ENCODE results near the gene KIF26A.

KIF26A gene

DNA sequence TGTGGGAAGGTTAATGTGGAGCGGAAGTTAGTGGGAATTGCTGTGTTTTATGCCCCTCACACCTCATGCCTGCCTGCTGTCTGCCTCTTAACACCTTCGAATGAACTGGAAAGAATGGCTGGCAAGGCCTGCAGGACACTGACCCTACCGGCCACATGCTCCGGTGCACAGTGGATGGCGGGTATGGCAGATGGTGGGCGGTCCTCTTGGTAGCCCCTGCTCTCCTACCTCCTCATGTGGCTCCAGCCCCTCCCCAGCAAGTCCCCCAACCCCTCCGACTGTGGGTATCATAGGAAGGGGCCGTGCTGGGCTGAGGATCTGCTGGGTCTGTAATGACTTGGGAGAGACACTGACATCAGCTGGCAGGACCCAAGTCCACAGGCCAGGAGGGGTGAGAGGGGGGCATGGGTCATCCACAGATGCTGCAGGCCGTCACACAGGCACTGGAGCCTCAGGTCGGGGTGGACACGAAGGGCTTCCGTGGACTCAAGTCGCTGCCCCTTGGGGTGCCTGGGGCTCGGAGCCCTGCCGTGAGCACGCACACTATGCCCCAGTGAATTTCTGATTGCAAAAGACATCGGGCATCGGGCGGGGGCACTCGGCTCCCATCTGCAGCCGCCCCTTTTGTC is 77.4 kb downstream of the KIF26A start:
- no peak for DNase-seq (ENCODE audit: extremely low read depth, insufficient read length)
- TF ChIP-seq, protein P1, sequence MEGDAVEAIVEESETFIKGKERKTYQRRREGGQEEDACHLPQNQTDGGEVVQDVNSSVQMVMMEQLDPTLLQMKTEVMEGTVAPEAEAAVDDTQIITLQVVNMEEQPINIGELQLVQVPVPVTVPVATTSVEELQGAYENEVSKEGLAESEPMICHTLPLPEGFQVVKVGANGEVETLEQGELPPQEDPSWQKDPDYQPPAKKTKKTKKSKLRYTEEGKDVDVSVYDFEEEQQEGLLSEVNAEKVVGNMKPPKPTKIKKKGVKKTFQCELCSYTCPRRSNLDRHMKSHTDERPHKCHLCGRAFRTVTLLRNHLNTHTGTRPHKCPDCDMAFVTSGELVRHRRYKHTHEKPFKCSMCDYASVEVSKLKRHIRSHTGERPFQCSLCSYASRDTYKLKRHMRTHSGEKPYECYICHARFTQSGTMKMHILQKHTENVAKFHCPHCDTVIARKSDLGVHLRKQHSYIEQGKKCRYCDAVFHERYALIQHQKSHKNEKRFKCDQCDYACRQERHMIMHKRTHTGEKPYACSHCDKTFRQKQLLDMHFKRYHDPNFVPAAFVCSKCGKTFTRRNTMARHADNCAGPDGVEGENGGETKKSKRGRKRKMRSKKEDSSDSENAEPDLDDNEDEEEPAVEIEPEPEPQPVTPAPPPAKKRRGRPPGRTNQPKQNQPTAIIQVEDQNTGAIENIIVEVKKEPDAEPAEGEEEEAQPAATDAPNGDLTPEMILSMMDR (IDR thresholded peaks at IDR 0.05; ENCODE audit: insufficient read depth, low read length, poor library complexity, severe bottlenecking): no peak
- H3K4me3 ChIP-seq (replicated peaks; ENCODE audit: low read depth, low read length): no peak overlapping the region
- H3K27me3 ChIP-seq (replicated peaks; ENCODE audit: control insufficient read depth, insufficient read depth, low read length): no peaks in the 10 kb centered on the region
- no peaks in the 10 kb centered on the region for H3K36me3 ChIP-seq (ENCODE audit: control insufficient read depth, insufficient read depth, low read length)

DNA sequence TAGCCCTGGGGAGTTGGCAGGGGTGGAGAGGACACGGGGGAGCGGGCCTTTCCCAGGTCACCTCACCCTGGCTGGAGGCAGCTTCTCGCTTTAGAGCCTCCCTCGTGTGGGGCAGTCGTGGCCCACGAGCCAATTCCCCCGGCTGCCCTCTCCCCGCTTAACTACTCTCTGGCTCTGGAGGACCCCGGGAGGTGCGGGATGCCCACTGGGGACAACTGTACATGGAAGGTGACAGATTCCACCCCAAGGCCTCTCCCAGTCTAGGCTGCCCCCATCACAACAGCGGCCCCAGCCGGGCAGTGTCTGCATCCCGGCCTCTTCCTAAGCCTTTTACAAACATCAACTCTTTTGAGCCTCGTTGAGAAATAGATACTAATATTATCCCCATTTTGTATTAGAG is 78.1 kb downstream of the KIF26A start:
- H3K36me3 ChIP-seq (ENCODE audit: control insufficient read depth, insufficient read depth, low read length): no peaks in the 10 kb centered on the region
- no peak overlapping the region for H3K4me3 ChIP-seq (replicated peaks; ENCODE audit: low read depth, low read length)
- TF ChIP-seq, protein P1 (IDR thresholded peaks at IDR 0.05; ENCODE audit: insufficient read depth, low read length, poor library complexity, severe bottlenecking): no peak
- H3K27me3 ChIP-seq (replicated peaks; ENCODE audit: control insufficient read depth, insufficient read depth, low read length): no peaks in the 10 kb centered on the region
- no peak for DNase-seq (ENCODE audit: extremely low read depth, insufficient read length)

DNA sequence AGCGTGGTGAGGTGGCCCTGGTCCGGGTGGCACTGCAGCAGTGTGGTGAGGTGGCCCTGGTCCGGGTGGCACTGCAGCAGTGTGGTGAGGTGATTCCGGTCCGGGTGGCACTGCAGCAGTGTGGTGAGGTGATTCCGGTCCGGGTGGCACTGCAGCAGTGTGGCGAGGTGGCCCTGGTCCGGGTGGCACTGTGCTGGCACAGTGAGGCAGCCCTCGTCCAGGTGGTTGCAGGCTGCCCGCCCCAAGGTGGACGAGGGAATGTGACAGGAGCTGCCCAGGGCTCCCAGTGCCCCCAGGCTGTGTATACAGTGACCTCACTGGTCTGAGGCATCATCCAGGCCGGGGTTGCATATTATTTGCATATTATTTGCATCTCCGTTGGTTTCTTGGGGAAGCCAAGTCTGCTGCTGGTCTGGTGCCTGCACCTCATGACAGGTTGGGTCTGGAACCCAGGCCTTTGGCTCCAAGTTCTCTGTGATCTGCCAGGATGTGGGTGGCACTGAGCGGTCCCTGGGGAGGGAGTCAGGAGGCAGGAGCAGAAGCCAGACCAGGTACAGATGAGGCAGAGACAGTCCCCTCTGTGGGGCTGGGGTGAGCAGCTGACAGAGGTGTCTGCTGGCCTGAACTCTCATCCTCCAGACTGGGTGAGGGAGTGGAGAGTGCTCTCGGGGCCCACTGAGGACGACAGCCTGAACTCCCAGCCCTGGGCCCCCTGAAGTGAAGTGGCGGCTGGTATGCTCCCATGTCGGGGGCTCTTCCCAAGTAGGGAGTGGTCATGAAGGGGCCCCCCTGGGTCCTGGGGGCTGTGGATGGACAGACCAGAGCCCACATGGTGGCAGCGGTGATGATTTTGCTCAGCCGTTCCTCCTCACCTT is 79.3 kb downstream of the KIF26A start:
- Histone ChIP-seq H3K4me3 (replicated peaks; ENCODE audit: low read depth, low read length) (no peak overlapping the region), H3K27me3 (replicated peaks; ENCODE audit: control insufficient read depth, insufficient read depth, low read length) (no peaks in the 10 kb centered on the region), H3K36me3 (ENCODE audit: control insufficient read depth, insufficient read depth, low read length) (no peaks in the 10 kb centered on the region)
- TF ChIP-seq, protein P1 (IDR thresholded peaks at IDR 0.05; ENCODE audit: insufficient read depth, low read length, poor library complexity, severe bottlenecking): no peak
- DNase-seq (ENCODE audit: extremely low read depth, insufficient read length): no peak

DNA sequence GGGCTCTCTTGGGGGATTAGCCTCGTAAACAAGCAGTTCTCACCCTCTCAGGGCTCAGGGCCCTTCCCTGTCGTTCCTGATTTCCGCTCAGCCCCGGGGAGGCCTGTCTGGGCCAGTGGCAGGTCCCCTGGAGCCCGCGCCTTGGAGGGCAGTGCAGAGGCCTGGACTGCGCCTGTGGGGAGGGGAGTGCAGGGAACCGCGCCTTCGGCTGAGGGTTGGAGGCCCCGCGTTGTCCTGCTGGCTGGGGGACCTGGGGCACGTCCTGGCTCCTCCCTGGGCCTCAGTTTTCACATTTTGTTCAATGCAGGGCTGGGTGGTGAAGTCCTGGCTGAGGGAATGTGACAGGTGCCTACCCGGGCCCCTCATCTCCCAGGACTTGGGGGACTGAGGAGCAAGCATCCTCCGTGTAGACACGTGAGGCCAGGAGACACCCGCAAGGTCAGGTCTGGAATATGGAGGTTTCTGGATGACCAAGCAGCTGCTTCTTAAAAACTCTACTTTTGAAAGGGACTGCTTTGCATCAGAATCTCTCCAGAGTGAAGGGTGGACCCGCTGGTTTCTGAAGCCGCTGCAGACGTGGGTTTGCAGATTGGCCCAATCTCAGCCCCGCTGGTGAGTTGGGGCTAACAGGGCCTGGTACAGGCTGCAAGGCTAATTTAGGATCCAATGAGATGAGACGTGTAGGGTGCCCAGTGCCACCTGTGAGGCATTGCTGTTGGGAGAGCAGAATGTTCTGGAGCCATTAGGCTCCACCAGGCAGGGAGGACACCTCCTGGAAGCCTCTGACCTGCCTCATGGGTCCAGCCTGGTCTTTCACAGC is 80.2 kb downstream of the KIF26A start:
- no peaks in the 10 kb centered on the region for H3K27me3 ChIP-seq (replicated peaks; ENCODE audit: control insufficient read depth, insufficient read depth, low read length)
- TF ChIP-seq, protein P1 (IDR thresholded peaks at IDR 0.05; ENCODE audit: insufficient read depth, low read length, poor library complexity, severe bottlenecking): no peak

DNA sequence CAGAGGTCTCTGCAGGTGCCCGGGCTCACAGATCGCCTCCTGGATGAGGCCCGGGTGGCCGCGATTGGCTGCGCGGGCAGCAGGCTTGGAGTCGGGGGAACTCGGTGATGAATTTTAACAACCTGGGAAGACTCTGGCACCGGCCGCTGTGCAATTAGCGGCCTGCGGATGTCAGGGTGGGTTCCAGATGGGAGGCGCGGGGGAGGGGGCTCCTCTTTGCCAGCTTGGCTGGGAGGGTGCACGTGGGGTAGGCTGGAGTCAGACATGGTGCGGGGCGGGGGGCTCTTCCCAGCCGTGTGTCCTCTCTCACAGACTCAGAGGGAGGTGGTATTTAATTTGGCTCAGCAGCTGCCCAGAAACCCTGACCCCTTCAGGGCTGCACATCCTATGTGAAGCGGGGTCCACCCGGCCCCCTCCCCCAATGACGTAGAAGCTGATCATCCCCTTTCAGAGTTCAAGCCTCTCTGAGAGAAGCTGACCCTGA is 81.4 kb downstream of the KIF26A start:
- Histone ChIP-seq H3K27me3 (replicated peaks; ENCODE audit: control insufficient read depth, insufficient read depth, low read length) (no peaks in the 10 kb centered on the region), H3K36me3 (ENCODE audit: control insufficient read depth, insufficient read depth, low read length) (no peaks in the 10 kb centered on the region), H3K4me3 (replicated peaks; ENCODE audit: low read depth, low read length) (no peak overlapping the region)
- no peak for DNase-seq (ENCODE audit: extremely low read depth, insufficient read length)
- TF ChIP-seq, protein P1 (IDR thresholded peaks at IDR 0.05; ENCODE audit: insufficient read depth, low read length, poor library complexity, severe bottlenecking): no peak

More for the DNA sequence above, 80.2 kb downstream of the KIF26A start:
- DNase-seq (ENCODE audit: extremely low read depth, insufficient read length): no peak
- Histone ChIP-seq H3K36me3 (ENCODE audit: control insufficient read depth, insufficient read depth, low read length) (no peaks in the 10 kb centered on the region), H3K4me3 (replicated peaks; ENCODE audit: low read depth, low read length) (no peak overlapping the region)
